ENCODE data around the gene NRP2.

DNA sequence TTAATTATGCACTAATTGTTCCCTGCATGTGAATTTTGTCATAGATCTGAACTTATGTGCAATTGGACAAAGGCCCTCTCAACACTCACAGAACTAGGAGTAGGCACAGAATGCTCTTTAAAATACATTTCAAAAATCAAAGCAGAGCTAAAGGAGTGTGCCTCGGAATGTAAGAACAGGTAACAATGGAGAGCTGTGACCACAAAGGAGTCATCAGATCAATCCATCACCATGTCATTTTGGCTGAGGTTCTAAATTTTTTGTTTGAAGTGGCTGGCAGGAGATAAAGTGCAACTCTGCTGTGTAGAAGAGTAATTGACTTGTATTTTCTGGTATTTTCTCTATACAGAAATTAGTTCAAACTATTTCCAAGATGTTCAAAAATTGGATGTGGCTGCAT is 155.4 kb downstream of the NRP2 start:
- TF ChIP-seq CTCF (IDR thresholded peaks at IDR 0.05): no peak
- TF ChIP-seq POLR2A (IDR thresholded peaks at IDR 0.05): no peak

Measured in ovary (tissue), 3 donors.